ENCODE results near the gene AFAP1L1.

GRCh38 chr5:149355688-149356087, 84.0 kb downstream of the AFAP1L1 start:
- TF ChIP-seq CTCF (IDR thresholded peaks at IDR 0.05) (no peak), POLR2A (IDR thresholded peaks at IDR 0.05) (no peak)
